Calu3 (cell line): ENCODE measurements around the gene GPX3. TPM values are rescaled to one million over a fixed set of nuclear protein-coding genes. Genes with fewer than 3 reads are reported as not detected.

Source experiments
- BruUV-seq: library from RNA; stranded (reverse); fragments of 400-500 nt; replicated peaks from 2 replicates; lab custom pipeline; 2021; lab: Mats Ljungman, UMichigan
- CTCF ChIA-PET: fragments of 300-600 bp; sonication (Branson Sonifier 250); formaldehyde crosslinking; loops from one replicate; lab custom pipeline; 2022; ENCODE audit warnings: antibody characterized with exemption; lab: Charles Lee
- DNase-seq: peaks from one replicate; pipeline ENCODE4 v3.0.0; 2022
- H3K27ac Mint-ChIP-seq: one replicate; pipeline ENCODE4 v1.8.0; 2022; ENCODE audit warnings: mixed read lengths; ENCODE audit not compliant: unreplicated experiment
- H3K27me3 Mint-ChIP-seq: one replicate; pipeline ENCODE4 v1.8.0; 2022; ENCODE audit warnings: mixed read lengths; ENCODE audit not compliant: unreplicated experiment
- H3K36me3 Mint-ChIP-seq: one replicate; pipeline ENCODE4 v1.8.0; 2022; ENCODE audit warnings: mild to moderate bottlenecking, moderate library complexity, mixed read lengths; ENCODE audit not compliant: insufficient read depth, unreplicated experiment
- H3K4me1 Mint-ChIP-seq: one replicate; pipeline ENCODE4 v1.8.0; 2022; ENCODE audit warnings: mild to moderate bottlenecking, low read depth, mixed read lengths; ENCODE audit not compliant: unreplicated experiment
- H3K4me3 Mint-ChIP-seq: one replicate; pipeline ENCODE4 v1.8.0; 2022; ENCODE audit warnings: mild to moderate bottlenecking, low read depth, moderate library complexity, mixed read lengths; ENCODE audit not compliant: unreplicated experiment
- H3K9me3 Mint-ChIP-seq: one replicate; pipeline ENCODE4 v1.8.0; 2022; ENCODE audit warnings: low read depth, mixed read lengths; ENCODE audit not compliant: unreplicated experiment
- CTCF ChIP-seq: fragments of 200-600 bp; IDR thresholded peaks from one replicate; pipeline ENCODE4 v1.8.0; 2022; ENCODE audit warnings: antibody characterized with exemption; ENCODE audit not compliant: unreplicated experiment
- intact Hi-C: fragments of 100-400 bp; cut with micrococcal nuclease; formaldehyde crosslinking; loops from one replicate; pipeline ENCODE4 v1.10.0; 2022; ENCODE audit not compliant: unreplicated experiment
- total RNA-seq: library from RNA; stranded (reverse); gene quantifications from 2 replicates; pipeline ENCODE4 v1.2.3, GENCODE V29; 2022

Gene GPX3
- total RNA-seq, 1 experiment from 2014 or later = not detected

GRCh38 chr5:151076616-151077015 is 56.2 kb downstream of the GPX3 start:
- Mint-ChIP-seq H3K27ac (peak overlapping the region; percentile 73), H3K4me3 (peak overlapping the region; percentile 75), H3K27me3 (no peaks in the 10 kb centered on the region), H3K36me3 (peaks cover 96% of the 10 kb centered on the region), H3K9me3 (no peaks in the 10 kb centered on the region), H3K4me1 (peaks cover 84% of the 10 kb centered on the region)
- intact Hi-C loops = no loop called here
- CTCF ChIA-PET = interaction anchor here (1.0 to 1.7 kb wide), 3 partner anchors 14 to 39 kb away, joined by 3 to 13 read pairs (median 5); no protein-coding TSS in a partner anchor
- DNase-seq = no peak
- no TSS peak for BruUV-seq
- TF ChIP-seq CTCF = no peak

- intact Hi-C loops = no loop called here
- Mint-ChIP-seq H3K36me3 (peaks cover 97% of the 10 kb centered on the region), H3K4me1 (peaks cover 81% of the 10 kb centered on the region), H3K4me3 (peak overlapping the region; percentile 75), H3K27me3 (no peaks in the 10 kb centered on the region), H3K9me3 (no peaks in the 10 kb centered on the region), H3K27ac (peak overlapping the region; percentile 73)
- no peak for DNase-seq
- BruUV-seq = no TSS peak
- no peak for TF ChIP-seq CTCF
- CTCF ChIA-PET = interaction anchor here (1.2 kb wide), 1 partner anchor 37 kb away, joined by 3 read pairs; no protein-coding TSS in a partner anchor
These were observed 57.0 kb downstream of the GPX3 start for GRCh38 chr5:151077419-151077818.

DNA sequence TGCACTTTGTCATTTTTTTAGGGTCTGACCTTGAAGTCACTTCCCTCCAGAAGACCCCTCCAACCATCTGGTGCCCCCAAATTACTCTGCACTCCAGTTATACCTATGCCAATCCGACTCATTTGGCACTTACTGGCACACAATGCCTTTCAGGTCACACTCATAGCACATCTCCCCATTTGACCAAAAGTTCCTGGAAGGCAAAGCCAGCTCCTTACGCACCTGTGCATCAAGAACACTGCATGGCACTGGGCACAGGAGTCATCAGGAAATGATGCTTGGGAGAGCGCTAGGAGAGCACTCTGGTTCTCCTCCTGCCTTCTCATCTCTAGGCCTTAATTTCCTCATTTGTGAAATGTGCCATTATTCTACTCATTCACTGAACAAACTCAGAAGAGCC is 57.6 kb downstream of the GPX3 start:
- Mint-ChIP-seq H3K9me3 (no peaks in the 10 kb centered on the region), H3K4me1 (peaks cover 81% of the 10 kb centered on the region), H3K27me3 (no peaks in the 10 kb centered on the region), H3K36me3 (peaks cover 97% of the 10 kb centered on the region), H3K4me3 (peak overlapping the region; percentile 75), H3K27ac (peak overlapping the region; percentile 73)
- intact Hi-C loops = no loop called here
- CTCF ChIA-PET = interaction anchor here (1.1 to 1.4 kb wide), 3 partner anchors 9 to 37 kb away, joined by 3 to 6 read pairs (median 4); no protein-coding TSS in a partner anchor
- no peak for DNase-seq
- no peak for TF ChIP-seq CTCF
- BruUV-seq = no TSS peak

Other genes starting within 250 kb of the GPX3 start
- 6.9 and 8.4 TPM in 2 replicates for gene SMIM3, start 241.8 kb upstream of the GPX3 start, total RNA-seq
- not detected in 2 replicates for gene IRGM, start 174.1 kb upstream of the GPX3 start, total RNA-seq
- gene ZNF300, start 115.6 kb upstream of the GPX3 start, total RNA-seq = 9.1 and 11.3 TPM in 2 replicates
- gene TNIP1, start 60.4 kb downstream of the GPX3 start, total RNA-seq = 321 and 339 TPM in 2 replicates
- 12.5 and 16.4 TPM in 2 replicates for gene ANXA6, start 137.2 kb downstream of the GPX3 start, total RNA-seq
- 0.69 and 1.0 TPM in 2 replicates for gene CCDC69, start 203.5 kb downstream of the GPX3 start, total RNA-seq
- 21.1 and 22.4 TPM in 2 replicates for gene GM2A, start 232.6 kb downstream of the GPX3 start, total RNA-seq